Keratinocyte (primary cell): ENCODE results near the gene MRTFB. TPM values are rescaled to one million over a fixed set of nuclear protein-coding genes. Genes with fewer than 3 reads are reported as not detected.
A peak's percentile ranks its signal among the peaks of the same experiment; 100 is the strongest.

Experiments used
- DNase-seq: peaks from one replicate; pipeline ENCODE4 v3.0.0-alpha.2; 2011; ENCODE audit warnings: low read depth, missing footprints, low spot score
- FAIRE-seq: peaks from 2 replicates; lab custom pipeline; 2011; peaks lifted over from hg19 to GRCh38; lab: Jason Lieb, UNC
- H2AFZ ChIP-seq: 2 replicates; pipeline ENCODE4 v1.6.0; 2012; ENCODE audit warnings: low read length, control low read depth, inconsistent platforms; ENCODE audit not compliant: control insufficient read depth
- H3K27ac ChIP-seq: 2 replicates; pipeline ENCODE4 v1.5.1; 2011; ENCODE audit warnings: low read length; ENCODE audit not compliant: control insufficient read depth, insufficient read depth
- H3K27me3 ChIP-seq: 3 replicates; pipeline ENCODE4 v1.6.0; 2011; ENCODE audit warnings: low read length; ENCODE audit not compliant: control insufficient read depth, insufficient read depth; ENCODE audit errors: extremely low read depth
- H3K36me3 ChIP-seq, 2 experiments: 2 replicates in 1 of 2; 3 replicates in 1 of 2; pipeline ENCODE4 v1.5.1; 2011; ENCODE audit warnings: low read length in 2 of 2, mild to moderate bottlenecking in 1 of 2; ENCODE audit not compliant: control insufficient read depth in 2 of 2, insufficient read depth in 2 of 2; ENCODE audit errors: extremely low read depth in 1 of 2
- H3K4me1 ChIP-seq: 3 replicates; pipeline ENCODE4 v1.5.1; 2011; ENCODE audit warnings: low read length; ENCODE audit not compliant: control insufficient read depth, insufficient read depth; ENCODE audit errors: extremely low read depth
- H3K4me2 ChIP-seq: 3 replicates; pipeline ENCODE4 v1.6.0; 2011; ENCODE audit warnings: low read depth, low read length; ENCODE audit not compliant: control insufficient read depth, insufficient read depth; ENCODE audit errors: extremely low read depth
- H3K4me3 ChIP-seq, 3 experiments: fragments of 200-600 bp in 1 of 3; sonication (generic) in 1 of 3; 2 replicates in 2 of 3; 3 replicates in 1 of 3; pipeline ENCODE4 v1.5.1; 2011 to 2016; ENCODE audit warnings: low read length in 3 of 3, mild to moderate bottlenecking in 3 of 3, control low read depth in 2 of 3, inconsistent platforms in 1 of 3, low read depth in 1 of 3, mixed read lengths in 1 of 3, mixed run types in 1 of 3, moderate library complexity in 1 of 3; ENCODE audit not compliant: control insufficient read depth in 2 of 3, insufficient read depth in 2 of 3; ENCODE audit errors: extremely low read depth in 1 of 3
- H3K79me2 ChIP-seq: 2 replicates; pipeline ENCODE4 v1.6.0; 2012; ENCODE audit warnings: low read length; ENCODE audit not compliant: control insufficient read depth, insufficient read depth
- H3K9ac ChIP-seq: 3 replicates; pipeline ENCODE4 v1.6.0; 2011; ENCODE audit warnings: low read length; ENCODE audit not compliant: control insufficient read depth, insufficient read depth; ENCODE audit errors: extremely low read depth
- H3K9me1 ChIP-seq: 3 replicates; pipeline ENCODE4 v1.6.0; 2011; ENCODE audit warnings: low read length; ENCODE audit not compliant: control insufficient read depth, insufficient read depth; ENCODE audit errors: extremely low read depth
- H3K9me3 ChIP-seq: 2 replicates; pipeline ENCODE4 v1.5.1; 2012; ENCODE audit warnings: low read depth, low read length; ENCODE audit not compliant: control insufficient read depth
- H4K20me1 ChIP-seq: 3 replicates; pipeline ENCODE4 v1.6.0; 2011; ENCODE audit warnings: low read length; ENCODE audit not compliant: control insufficient read depth, insufficient read depth; ENCODE audit errors: extremely low read depth
- EZH2 ChIP-seq: IDR thresholded peaks from one replicate; pipeline ENCODE4 v1.6.1; 2012; ENCODE audit warnings: inconsistent platforms, mild to moderate bottlenecking, low read length, moderate library complexity
- dilution Hi-C: fragments of 300-500 bp; cut with MboI; formaldehyde crosslinking; loops from one replicate; pipeline ENCODE4 v1.7.0; 2020; ENCODE audit warnings: low sequenced_read_pairs; ENCODE audit not compliant: extremely low pct_ligation_motif_present
- polyA plus RNA-seq, 5 experiments: library from polyadenylated mRNA; depleted of rRNA in 3 of 5; stranded (reverse) in 3 of 5; stranded (forward) in 1 of 5; unstranded in 1 of 5; fragments of >200 nt; gene quantifications; 1 replicate in 1 of 5; 2 replicates in 3 of 5; 3 replicates in 1 of 5; pipeline versions ENCODE4 v1.2.1 to v1.2.3, GENCODE V29; 2011 to 2012; ENCODE audit warnings: missing spikeins in 2 of 5, low read depth in 1 of 5, low replicate concordance in 1 of 5
- TF ChIP-seq, protein P1 (sequence below), 3 experiments: IDR thresholded peaks in 1 of 3; conservative IDR thresholded peaks in 1 of 3; optimal IDR thresholded peaks in 1 of 3; 2 replicates in 2 of 3; 3 replicates in 1 of 3; pipeline versions ENCODE3 to v1.5.1; 2011; ENCODE audit warnings: low read length in 3 of 3, mild to moderate bottlenecking in 3 of 3, moderate library complexity in 2 of 3, control low read depth in 1 of 3, inconsistent platforms in 1 of 3; ENCODE audit not compliant: insufficient read depth in 2 of 3; ENCODE audit errors: extremely low read depth in 1 of 3

MRTFB gene
- polyA plus RNA-seq, 1 donor (not counting 4 experiments of a cell fraction or from before 2014, with no cell fraction given) = 12.1 TPM

DNA sequence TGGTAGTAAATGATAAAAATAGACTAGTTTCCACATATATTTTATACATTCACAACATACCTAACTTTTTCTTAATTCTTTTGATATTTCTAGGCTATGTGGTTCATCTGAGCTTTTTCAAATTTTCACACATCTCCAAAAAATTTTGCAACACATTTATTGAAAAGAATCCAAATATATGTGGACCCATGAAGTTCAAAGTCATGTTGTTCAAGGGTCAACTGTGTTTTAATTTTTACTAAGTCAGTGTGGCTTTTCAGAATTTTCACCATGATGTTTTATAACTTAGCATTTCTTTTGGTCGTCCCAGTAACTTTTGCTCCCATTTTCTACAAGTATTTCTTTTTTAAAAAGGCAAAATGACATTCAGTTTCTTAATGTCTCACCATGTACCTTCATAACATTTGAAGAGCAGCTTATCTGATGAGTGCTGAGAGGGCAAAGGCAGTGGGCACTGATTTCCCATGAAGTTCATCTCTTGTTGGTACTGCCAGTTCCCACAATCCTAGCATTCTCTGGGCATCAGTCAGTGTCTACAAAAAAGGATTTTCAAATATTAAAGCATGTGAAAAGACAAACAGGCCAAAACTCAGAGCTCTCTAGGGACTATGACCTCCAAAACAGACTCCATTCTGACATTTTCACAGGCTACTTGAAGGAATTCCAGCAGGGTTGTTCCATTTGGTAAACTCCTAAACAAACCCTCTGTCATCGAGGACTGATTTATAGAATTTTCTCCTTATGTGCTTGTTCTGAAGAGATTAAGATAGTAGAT, 80.3 kb downstream of the MRTFB start:
- peaks cover 16% of the 10 kb centered on the region for H3K4me1 ChIP-seq
- H3K79me2 ChIP-seq = no peaks in the 10 kb centered on the region
- H3K9me3 ChIP-seq = no peaks in the 10 kb centered on the region
- no peak overlapping the region for H3K4me2 ChIP-seq
- FAIRE-seq = no peak
- no peak overlapping the region for H3K4me3 ChIP-seq
- no peak overlapping the region for H3K9ac ChIP-seq
- H3K36me3 ChIP-seq = no peaks in the 10 kb centered on the region
- no peak overlapping the region for H3K27ac ChIP-seq
- H2AFZ ChIP-seq = no peak overlapping the region
- H3K9me1 ChIP-seq = peaks cover 2% of the 10 kb centered on the region
- H3K27me3 ChIP-seq = no peaks in the 10 kb centered on the region
- TF ChIP-seq EZH2 = no peak
- no peaks in the 10 kb centered on the region for H4K20me1 ChIP-seq
- no peak for DNase-seq
- dilution Hi-C loops = no loop called here

DNA sequence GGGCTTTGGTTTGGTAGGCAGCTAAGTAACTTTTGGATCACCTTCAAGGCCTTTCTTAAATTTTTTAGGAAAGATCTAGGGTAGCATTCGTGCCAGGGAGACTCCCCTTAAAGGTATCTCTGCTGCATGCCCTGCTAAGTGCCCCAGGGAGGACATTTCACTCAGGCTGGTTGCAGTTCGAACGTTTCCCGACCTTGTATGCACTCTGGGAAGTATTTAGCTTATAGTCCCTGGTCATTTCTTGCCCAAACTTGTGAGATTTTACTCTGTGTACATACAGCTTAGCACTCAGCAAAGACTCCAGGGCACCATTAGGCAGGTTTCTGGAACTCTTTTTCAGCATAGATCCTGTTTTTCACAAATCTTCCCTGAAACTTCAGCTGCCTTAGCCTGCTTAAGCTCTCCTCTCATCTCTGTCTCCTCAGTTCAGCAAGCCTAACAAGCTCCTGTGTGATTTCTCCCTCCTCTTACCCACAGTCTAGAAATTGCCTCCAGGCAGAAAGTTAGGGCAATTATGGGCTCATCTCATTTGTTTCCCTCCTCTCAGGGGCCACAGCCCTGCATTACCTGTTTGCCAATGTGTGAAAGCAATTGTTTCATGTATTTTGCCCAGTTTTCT, 84.6 kb downstream of the MRTFB start:
- Histone ChIP-seq H3K9me3 (no peaks in the 10 kb centered on the region), H3K4me3 (no peak overlapping the region), H3K9ac (no peak overlapping the region), H3K36me3 (no peaks in the 10 kb centered on the region), H3K27ac (no peak overlapping the region), H3K4me1 (peaks cover 11% of the 10 kb centered on the region), H4K20me1 (no peaks in the 10 kb centered on the region), H3K4me2 (peak overlapping the region; percentile 60), H2AFZ (peak overlapping the region; percentile 31), H3K27me3 (no peaks in the 10 kb centered on the region), H3K9me1 (no peaks in the 10 kb centered on the region), H3K79me2 (no peaks in the 10 kb centered on the region)
- peak; percentile 53 for FAIRE-seq
- DNase-seq = no peak
- dilution Hi-C loops = no loop called here
- TF ChIP-seq EZH2 = no peak
- TF ChIP-seq, protein P1, sequence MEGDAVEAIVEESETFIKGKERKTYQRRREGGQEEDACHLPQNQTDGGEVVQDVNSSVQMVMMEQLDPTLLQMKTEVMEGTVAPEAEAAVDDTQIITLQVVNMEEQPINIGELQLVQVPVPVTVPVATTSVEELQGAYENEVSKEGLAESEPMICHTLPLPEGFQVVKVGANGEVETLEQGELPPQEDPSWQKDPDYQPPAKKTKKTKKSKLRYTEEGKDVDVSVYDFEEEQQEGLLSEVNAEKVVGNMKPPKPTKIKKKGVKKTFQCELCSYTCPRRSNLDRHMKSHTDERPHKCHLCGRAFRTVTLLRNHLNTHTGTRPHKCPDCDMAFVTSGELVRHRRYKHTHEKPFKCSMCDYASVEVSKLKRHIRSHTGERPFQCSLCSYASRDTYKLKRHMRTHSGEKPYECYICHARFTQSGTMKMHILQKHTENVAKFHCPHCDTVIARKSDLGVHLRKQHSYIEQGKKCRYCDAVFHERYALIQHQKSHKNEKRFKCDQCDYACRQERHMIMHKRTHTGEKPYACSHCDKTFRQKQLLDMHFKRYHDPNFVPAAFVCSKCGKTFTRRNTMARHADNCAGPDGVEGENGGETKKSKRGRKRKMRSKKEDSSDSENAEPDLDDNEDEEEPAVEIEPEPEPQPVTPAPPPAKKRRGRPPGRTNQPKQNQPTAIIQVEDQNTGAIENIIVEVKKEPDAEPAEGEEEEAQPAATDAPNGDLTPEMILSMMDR (optimal IDR thresholded peaks at IDR 0.05 in 1 of 3, IDR thresholded peaks at IDR 0.05 in 1 of 3, conservative IDR thresholded peaks at IDR 0.05 in 1 of 3; ENCODE audit: extremely low read depth in 1 of 3, insufficient read depth in 2 of 3, low read length in 3 of 3) = no peak
